ENCODE measurements around the gene FOXL3.
"Not testable (repeated sequence)": the region's sequence is repeated elsewhere in the genome, so short reads cannot be mapped to it uniquely, and the experiment has no call there.

FOXL3 gene

DNA sequence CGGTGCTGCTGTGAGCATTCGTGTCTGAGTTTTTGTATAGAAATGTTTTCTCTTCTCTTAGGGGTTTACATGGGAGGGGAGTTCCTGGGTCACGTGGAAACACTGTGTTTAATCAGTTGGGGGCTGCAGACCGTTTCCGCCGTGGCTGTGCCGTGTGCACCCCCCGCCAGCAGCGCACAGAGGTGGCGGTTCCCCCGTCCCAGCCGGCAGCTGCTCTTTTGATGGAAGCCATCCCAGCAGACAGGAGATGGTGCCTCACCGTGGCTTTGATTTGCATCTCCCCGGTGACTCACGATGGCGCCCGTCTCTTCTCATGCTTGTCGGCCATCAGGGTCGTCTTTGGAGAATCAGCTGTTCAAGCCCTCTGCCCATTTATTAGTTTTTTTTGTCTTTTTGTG is 34.9 kb upstream of the FOXL3 start:
- DNase-seq (ENCODE audit: low read depth) = no peak

DNA sequence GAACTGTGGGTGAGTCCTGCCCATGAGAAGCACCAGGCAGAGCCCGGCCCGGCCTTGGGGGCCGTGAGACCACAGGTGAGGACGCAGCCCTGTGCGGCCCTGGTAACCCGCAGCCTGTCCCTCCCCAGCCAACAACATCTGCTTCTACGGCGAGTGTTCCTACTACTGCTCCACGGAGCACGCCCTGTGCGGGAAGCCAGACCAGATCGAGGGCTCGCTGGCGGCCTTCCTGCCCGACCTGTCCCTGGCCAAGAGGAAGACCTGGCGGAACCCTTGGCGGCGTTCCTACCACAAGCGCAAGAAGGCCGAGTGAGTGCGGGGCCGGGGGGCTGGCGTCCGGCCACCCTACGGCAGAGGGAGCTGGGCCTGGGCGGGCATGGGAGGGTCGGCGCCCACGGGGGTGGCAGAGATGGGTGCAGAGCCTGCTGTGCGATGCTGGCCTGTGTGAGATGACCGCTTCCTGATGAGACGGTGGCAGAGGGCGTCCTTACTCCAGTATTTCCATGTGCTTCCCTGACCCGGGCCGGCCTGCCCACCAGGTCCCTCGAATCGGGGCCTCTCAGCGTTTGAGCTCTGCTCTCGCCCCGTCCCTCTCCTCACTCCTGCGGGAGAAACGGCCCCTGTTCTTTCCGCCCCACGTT is 34.1 kb upstream of the FOXL3 start:
- no peak for DNase-seq (ENCODE audit: low read depth)

DNA sequence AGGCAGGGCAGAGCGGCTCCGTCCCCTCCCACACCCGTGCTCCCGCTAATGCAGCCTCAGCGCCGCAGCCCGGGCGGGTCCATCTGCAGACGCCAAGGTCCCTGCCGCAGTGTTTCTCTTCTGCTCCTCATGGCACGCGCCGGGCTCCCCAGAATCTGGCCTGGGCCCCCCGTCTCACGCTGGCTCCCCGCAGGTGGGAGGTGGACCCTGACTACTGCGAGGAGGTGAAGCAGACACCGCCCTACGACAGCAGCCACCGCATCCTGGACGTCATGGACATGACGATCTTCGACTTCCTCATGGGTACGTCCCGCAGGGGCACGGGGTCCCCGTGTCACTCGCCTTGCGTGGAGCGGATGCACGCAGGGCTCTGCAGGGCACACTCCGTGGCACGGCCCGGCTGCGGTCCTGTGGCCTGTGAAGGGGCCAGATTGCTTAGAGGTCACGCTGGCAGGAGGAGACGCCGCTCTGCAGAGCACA is 33.5 kb upstream of the FOXL3 start:
- DNase-seq (ENCODE audit: low read depth) = no peak

DNA sequence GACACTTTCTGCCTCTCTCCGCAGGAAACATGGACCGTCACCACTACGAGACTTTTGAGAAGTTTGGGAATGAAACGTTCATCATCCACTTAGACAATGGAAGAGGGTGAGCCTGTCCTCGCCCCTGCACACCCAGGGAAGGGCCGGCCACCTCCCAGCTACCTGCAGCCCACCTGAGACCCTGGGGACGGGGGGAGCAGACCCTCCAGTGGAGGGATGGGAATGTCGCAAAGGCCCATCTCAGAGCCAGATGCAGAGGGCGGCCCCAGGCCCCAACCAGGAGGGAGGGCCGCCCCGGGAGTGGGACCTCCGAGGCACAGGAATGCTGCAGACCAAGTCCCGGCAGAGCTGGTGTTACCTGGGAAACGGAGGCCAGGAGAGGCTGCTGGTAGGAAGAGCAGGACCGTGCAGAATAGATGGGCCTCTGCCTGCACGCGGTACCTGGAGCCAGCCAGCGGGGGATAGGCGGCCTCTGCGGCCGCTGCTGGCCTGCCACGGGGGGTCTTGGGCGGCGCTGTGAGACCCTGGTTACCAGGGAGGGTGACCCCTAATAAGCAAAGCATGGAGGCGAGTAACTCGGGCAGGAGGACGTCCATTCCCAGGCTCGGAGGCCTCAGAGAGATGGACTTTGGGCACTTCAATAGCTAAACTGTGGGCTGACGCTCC is 32.9 kb upstream of the FOXL3 start:
- DNase-seq (ENCODE audit: low read depth) = no peak

DNA sequence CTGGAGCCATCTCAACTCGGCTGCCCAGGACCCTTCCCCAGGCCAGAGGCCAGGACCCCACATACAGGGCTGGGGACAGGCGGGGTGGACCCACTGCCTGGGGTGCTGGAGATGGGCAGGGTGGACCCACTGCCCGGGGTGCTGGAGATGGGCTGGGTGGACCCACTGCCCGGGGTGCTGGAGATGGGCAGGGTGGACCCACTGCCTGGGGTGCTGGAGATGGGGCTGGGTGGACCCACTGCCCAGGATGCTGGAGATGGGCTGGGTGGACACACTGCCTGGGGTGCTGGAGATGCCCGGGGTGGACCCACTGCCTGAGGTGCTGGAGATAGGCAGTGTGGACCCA is 32.4 kb upstream of the FOXL3 start:
- DNase-seq (ENCODE audit: low read depth) = no peak

DNA sequence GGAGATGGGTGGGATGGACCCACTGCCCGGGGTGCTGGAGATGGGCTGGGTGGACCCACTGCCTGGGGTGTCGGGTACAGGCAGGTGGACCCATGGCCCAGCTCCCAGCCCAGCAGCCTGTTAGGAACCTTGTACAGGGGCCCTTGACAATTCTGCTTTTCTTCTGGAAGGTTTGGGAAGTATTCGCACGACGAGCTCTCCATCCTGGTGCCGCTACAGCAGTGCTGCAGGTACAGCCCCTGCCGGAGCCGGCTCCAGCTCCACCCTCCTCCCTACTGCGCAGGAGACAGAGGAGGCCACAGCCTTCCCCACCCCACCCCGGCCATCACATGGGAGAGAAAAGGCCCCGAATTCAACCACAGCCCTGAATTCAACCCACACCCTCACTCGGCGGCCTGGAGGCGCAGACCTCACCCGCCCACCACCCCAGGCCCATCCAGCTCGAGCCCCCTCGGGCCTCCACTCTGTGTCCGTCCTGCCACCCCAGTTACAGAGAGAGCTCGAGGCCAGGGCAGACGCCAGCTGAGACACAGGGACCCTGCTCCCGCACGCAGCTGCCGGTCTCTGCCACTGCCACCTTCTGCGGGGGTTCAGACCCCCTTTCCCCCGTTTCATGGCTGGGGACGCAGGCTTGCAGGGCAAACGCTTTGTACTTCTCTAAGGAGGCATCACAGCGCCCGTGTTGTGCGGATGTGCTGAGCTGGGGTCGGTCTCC is 31.3 kb upstream of the FOXL3 start:
- no peak for DNase-seq (ENCODE audit: low read depth)

DNA sequence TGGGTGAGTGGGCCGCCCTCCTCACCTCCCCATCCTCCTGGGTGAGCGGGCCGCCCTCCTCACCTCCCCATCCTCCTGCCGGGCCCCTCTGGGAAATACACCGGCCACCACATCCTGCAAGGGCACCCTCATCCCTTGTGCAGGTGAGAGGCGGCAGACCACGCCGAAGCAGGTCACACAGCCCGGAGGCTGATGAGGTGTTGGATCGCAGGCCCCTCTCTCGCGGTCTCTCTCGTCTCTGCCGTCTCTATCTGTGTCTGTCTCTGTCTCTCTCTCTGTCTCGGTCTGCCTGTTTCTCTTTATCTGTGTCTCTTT is 30.8 kb upstream of the FOXL3 start:
- no peak for DNase-seq (ENCODE audit: low read depth)

DNA sequence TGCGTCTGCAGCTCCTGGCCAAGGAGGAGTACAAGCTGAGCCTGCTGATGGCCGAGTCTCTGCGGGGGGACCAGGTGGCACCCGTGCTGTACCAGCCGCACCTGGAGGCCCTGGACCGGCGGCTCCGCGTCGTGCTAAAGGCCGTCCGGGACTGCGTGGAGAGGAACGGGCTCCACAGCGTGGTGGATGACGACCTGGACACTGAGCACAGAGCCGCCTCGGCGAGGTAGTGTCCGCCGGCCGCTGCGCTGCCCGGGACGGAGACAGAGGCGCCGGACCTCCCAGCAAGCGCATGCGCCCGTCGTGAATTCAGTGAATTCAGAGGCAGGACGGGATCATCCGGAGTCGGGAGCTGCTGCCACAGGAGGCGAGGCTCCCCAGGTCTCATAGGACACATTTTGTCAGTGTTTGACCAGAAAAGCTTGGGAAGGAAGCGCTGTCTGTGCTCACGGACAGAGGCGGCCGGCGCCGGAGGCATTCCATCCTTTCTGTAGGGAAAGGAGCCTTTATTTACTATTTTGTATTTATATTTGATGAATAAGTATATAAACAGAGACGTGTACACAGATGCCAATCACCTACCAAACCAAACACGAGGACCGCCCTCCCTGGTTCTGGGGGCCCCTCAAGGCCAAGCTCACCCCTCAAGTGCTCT is 30.1 kb upstream of the FOXL3 start:
- no peak for DNase-seq (ENCODE audit: low read depth)

DNA sequence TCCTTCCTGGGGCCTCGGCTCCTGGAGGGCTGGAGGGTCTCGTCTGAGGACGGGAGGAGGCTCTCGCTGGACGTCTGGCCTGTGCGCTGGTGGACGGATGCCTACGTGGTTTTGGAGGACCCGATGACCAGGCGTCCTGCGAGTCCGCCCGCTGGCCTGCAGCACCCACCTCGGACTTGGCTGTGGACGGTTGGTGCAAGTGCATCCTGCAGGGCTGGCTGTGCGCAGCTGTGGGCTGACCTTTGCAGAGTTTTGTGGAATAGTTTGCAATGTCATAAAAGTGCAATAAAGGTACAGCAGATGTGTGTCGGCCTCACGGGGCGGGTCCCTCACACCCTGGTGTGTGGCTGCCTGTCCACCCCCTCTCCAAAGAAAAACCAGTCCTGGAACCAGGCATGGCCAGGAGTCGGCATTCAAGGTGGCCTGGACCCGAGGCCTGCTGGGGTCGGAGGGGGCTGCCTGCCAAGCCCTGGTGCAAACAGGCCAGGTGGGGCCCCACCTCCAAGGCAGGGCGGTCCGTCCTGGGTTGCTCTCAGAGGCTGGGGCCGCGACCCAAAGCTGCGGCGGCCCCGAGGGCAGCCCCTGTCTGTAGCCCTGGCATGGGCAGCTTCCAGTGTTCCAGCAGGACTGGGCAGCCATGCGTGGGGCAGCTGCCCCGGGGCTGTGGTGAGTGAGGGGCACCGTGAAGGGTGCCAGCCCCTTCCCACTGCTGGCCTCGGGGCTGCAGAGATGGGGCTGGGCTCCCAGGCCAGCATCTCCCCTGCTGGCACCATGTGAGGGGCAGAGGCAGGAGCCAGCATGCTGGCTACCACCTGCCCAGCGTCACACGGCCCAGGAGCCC is 29.3 kb upstream of the FOXL3 start:
- DNase-seq (ENCODE audit: low read depth) = no peak

DNA sequence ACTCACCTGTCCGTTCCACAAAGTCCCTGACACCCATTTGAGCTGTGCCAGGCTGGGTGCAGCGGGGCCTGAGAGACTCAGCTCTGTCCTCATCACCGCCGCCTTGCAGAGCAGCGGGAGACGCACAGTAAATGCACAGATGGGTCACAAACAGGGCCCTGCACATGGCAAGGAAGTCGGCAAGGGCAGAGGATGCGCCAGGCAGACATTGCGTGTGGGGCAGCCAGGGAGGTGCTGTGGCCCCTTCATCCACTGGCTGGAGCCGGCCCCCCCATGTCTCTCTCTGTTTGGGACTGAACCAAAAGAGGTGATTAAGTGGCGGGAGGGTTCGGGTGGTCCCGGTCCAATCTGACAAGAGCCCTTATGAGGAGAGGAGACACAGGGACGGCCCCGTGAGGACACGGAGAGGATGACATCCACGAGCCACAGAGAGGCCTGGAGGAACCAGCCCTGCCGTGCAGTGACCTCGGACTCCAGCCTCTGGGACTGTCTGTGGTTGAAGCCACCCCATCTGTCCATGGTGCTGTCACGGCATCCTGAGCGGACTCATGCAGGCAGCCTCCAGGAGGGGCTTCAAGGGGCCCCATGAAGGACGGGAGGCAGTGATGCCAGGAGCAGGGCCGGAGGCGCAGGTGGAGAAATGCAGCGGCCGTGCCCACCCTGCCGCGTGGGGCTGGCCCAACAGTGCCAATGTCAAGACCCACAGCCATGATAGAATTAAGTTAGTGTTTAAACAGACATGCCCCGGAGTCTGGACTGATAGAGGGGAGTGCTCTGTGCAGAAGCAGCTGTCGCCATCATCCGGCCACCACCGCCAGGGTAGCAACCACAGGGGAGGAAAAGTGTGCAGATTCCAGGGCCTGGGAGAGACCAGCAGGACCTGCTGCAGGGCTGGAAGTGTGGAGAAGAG is 28.4 kb upstream of the FOXL3 start:
- DNase-seq (ENCODE audit: low read depth) = no peak

DNA sequence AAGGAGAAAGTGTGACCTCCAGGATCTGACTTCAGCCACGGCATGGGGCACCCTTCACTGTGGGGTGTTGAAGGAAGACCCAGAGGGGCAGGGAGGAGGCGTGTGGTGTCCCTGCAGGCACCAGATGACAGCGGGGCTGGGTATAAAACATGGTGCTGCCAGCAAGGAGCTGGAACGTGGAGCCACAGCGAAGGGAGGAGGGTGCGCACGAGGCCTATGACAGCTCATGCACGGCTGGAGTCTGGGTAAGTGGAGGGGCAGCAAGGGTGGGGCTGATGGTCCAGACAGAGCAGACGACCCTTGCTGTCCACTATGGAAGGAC is 27.8 kb upstream of the FOXL3 start:
- DNase-seq (ENCODE audit: low read depth) = no peak

DNA sequence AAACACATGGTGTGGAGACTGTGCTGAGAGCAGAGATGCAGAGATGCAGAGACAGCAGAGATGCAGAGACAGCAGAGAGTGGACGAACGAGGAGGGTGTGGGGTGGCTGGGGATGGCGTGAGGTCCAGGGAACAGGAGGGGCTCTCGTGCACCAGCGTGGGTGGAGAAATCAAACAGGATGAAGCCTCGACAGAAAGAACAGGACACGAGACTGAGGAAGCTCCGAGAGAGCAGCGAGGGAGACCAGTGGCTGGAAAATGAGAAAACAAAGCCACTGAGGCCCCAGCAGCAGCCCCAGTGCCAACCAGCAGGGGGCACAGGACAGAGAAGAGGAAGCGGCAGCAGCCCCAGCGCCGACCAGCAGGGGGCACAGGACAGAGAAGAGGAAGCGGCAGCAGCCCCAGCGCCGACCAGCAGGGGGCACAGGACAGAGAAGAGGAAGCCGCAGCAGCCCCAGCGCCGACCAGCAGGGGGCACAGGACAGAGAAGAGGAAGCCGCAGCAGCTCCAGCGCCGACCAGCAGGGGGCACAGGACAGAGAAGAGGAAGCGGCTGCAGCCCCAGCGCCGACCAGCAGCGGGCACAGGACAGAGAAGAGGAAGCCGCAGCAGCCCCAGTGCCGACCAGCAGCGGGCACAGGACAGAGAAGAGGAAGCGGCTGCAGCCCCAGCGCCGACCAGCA is 27.2 kb upstream of the FOXL3 start:
- peak; percentile 44 for DNase-seq (ENCODE audit: low read depth)

DNA sequence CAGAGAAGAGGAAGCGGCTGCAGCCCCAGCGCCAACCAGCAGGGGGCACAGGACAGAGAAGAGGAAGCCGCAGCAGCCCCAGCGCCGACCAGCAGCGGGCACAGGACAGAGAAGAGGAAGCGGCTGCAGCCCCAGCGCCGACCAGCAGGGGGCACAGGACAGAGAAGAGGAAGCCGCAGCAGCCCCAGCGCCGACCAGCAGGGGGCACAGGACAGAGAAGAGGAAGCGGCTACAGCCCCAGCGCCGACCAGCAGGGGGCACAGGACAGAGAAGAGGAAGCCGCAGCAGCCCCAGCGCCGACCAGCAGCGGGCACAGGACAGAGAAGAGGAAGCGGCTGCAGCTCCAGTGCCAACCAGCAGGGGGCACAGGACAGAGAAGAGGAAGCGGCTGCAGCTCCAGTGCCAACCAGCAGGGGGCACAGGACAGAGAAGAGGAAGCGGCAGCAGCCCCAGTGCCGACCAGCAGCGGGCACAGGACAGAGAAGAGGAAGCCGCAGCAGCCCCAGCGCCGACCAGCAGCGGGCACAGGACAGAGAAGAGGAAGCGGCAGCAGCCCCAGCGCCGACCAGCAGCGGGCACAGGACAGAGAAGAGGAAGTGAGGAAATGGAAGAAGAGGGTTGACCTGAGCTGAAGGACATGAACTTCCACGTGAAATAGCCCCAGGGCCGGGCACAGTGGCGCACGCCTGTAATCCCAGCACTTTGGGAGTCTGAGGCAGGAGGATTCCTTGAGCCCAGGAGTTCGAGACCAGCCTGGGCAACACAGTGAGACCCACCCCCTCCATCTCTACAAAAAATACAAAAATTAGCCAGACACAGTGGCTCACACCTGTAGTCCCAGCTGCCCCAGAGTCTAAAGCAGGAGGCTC is 26.3 kb upstream of the FOXL3 start:
- not testable (repeated sequence) for DNase-seq (ENCODE audit: low read depth)

DNA sequence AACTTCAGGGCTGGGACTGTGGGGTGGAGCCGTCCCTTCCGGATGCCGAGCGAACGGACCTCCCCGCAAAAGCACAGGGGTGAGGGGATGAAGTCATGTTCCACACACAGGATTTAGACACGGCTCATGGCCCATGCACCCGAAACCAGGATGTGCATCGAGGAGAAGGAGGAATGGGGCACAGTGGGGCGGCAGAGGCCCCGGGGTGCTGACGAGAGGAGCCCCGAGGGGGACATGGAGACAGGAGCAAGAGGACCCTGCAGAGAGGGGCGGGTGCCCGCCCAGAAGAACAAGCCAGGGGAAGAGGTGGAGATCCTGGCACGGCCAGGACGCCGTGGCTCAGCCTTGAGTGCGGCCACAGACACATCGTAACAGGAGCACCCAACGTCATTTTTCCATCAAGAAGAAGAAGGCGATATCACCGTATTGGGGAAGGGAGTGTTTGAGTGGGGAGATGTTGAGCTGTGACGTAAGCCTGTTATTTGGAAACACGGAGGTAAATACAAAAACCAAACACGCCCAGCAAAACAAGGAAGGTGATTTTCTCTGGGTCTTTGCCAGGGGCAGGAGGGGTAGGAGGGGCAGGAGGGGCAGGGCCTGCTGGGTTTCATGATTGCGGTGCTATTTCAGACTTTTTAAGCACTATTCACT is 25.3 kb upstream of the FOXL3 start:
- no peak for DNase-seq (ENCODE audit: low read depth)

DNA sequence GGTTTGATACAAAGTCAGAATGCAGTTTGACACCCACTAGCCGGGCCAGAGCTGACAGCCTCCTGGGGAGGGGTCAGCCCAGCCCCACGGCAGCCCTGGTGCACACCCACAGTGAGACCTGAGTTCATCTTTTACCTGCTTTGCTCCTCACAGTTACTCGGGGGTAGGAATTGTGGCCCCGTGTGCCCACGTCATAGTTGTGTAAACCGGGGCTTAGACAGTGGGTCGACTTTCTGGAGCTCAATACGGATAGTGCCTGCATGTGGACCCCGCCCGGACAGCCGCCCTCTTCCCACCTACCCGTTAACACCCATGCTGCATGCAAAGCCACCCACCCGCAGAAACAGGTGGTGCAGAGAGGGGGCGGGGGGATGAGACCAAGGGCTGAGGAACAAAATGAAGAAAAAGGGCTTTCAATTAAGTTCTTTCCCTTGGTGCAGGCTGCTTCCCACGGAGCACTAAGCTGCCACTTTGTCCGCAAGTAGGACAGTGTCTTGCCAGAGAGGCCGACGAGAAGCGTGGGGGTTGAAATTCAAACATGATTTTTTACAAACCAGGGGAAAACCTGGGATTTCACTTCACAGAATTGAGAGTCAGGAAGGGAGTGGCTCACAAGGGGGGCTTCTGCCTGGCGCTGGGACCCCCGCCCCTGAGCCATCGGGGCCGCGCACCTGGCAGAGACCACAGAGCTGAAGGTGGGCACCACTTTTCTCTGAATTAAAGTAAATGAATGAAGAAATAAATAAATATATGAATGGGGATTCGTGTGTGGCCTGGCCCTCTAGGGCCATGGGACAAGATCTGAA is 24.6 kb upstream of the FOXL3 start:
- no peak for DNase-seq (ENCODE audit: low read depth)

DNA sequence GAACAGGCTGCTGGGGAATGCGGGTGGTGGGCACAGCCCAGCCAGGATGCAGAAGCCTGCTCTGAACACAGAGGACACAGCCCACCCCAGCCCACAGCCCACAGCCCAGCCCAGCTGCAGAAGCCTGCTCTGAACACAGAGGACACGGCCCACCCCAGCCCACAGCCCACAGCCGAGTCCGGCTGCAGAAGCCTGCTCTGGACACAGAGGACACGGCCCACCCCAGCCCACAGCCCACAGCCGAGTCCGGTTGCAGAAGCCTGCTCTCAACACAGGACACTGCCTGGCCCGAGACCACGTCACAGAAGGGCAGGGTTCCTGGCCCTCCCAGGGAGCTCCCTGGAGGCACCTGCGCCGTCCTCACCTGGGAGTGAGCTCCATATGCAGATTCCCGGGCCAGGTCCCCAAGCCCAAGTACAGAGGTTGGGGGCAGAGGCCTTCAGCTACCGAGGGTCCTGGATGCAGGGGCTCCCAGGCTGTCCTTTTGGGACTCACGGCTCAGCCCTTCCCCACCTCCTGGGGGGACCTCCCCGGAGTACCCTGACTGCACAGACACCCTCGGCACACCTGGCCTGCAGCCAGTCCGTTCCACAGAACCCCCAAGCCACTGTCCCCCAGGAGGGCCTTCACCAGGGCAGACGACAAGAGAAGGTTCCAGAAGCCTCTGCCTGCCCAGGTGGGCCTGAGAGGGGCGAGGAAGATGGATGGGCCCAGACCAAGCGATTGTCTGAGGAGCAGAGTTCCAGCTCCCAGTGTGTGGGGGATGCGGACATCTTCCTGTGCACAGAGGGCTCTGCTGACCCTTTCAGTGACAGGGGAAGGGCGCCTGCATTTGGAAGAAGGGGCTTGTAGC is 23.7 kb upstream of the FOXL3 start:
- no peak for DNase-seq (ENCODE audit: low read depth)
